T-helper 2 cell (primary cell): ENCODE measurements around the gene ZNF423.

Source experiments
- DNase-seq, 5 experiments: peaks; one replicate each; pipeline versions ENCODE4 v3.0.0 to v3.0.0-alpha.2; 2012 to 2022

The ZNF423 gene

DNA sequence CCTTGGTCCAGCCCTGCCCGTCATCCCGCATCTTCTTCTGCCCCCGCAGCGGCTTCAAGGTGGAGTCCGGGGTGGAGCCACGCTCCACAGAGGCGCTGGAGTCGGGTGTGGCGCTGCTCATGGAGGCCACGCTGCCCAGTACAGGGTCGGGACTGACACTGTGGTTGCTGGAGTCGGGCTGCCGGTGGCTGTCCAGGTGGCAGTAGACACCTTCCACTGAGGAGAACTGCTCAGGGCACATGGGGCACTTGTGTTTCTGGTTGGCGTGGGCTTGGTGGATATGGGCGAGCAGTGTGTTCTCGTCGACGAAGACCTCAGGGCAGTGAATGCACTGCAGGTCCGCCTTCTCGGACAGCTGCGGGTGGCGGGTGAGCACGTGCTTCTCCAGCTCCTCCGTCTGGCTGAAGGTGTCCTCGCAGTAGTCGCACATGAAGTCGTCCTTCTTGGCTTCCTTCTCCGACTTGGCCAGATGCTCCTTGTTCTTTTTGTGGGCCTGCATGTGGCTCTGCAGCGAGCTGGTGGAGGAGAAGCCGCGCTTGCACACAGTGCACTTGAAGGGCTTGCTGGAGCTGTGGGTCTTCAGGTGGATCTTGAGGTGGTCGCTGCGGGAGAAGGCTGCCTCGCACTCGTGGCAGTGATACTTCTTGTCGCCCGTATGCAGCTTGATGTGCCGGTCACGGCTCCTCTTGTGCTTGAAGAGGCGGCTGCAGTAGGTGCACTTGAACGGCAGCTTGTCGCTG lies 217.8 kb downstream of the ZNF423 start:
- DNase-seq: no peak

DNA sequence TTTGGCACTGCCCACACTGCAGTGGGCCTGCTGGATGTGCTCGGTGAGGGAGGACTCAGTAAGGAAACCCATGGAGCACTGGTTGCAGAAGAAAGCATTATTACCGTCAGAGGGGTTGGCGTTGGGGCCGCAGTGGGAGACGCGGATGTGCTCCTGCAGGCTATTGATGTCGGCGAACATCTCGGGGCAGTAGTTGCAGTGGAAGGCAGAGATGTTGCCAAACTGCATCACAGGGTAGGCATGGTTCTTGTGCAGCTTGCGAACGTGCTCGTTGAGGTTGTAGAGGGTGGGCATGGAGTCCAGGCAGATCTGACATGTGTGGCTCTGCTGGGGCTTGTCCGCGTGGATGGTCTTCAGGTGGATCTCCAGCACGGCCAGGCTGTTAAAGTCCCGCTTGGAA lies 218.4 kb downstream of the ZNF423 start:
- DNase-seq: no peak

DNA sequence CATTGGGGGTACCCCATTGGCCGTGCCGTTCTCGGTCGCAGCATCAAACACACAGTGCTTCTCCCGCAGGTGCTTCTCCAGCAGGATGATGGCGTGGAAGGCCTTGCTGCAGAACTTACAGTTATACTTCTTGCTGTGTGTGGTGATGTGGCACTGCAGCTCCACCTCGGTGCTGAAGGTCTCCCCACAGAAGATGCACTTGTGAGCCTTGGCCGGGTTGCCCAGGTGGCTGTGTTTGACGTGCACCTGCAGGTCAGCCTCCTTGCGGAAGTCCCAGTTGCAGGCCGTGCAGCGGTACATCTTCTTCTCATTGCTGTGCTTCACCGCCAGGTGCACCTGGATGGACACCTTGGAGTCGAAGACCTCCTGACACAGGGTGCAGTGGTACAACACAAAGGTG lies 219.3 kb downstream of the ZNF423 start:
- DNase-seq: no peak

DNA sequence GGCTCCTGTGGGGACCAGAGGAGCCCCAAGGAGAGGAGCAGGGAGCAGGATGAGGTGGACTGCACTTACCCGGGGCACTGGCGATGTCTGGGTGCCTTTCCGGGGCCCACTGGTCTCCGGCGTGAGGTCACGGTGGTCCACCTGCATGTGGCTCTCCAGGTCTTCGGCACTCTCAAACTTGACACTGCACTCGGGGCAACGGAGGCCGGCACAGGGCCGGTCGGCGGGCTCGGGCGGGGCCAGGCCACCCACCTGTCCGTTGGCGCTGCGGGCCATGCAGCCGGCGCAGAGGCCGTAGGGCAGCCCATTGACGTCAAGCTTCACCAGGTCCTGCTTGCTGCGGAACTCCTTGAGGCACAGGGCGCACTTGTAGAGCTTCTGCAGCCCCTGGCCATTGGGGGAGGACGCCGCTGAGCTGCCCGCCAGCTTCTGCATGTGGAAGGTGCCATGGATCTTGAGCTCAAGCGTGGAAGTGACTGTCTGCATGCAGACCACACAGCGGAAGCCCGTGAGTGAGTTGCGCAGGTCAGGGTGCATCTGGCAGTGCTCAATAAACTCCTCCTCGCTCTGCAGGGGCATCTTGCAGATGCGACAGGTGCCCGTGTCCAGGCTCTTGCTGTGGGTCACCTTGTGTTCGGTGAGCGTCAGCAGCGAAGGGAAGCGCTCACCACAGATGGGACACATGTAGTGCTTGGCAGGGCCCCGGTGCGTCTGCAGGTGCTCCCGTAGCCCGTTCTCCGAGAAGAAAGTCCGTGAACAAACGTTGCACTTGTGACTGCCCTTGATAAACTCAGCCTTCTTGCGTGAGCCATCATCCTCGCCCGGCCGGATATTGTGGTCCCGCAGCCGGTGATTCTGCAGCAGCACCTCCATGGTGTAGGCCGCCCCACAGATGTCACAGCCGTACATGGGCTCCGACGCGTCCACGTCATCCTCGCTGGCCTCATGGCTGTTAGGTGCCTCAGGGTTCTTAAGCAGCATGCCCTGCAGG lies 220.0 kb downstream of the ZNF423 start:
- DNase-seq: no peak

DNA sequence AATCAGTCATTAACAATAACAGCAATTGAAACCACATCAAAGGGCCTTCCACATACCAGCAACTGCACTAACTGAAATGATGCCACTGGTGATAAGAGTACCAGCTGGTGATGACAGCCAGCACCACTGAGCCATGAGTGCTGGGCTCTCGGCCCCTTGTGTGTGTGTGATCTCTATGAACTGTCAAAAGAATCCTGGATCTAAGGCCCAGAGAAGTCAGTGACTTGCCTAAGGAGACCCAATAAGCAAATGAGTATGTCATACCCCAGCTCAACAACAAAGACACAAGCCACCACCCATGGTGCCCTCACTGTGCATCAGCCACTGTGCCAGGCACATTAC lies 220.9 kb downstream of the ZNF423 start:
- peak in 1 of 5 experiments; percentile 14 for DNase-seq

DNA sequence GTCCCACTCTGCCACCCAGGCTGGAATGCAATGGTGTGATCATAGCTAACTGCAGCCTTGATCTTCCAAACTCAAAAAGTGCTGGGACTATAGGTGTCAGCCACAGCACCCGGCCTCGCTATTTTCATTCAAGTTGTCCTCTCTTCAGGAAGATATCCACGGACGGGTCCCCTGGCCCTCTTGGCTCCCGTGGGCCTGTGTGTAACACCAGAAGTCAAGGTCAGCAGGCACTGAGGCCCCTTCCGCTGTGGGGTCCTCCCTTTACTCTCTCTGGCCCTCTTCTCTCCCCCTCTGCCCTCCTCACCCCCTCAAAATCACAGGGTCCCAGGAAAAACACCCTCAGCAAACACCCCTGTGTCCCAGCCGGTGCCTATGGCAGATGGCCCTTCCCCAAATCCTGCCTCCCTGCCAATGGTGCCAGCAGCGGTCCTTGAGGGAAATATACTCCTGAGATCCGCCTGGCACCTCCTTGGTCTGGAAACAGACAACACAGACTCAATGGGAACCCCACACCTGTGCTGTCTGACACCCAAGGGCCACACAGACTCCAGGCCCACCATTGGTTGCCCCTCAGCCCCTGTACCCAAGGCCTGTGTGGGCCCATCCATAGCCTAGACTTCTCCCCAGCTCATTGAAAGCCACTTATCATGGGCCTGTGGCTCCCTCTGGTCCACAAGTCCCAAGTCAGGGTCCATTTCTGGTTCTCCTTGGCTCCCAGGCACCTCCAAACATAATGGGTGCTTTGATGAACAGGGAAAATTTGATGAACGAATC lies 221.5 kb downstream of the ZNF423 start:
- no peak for DNase-seq

DNA sequence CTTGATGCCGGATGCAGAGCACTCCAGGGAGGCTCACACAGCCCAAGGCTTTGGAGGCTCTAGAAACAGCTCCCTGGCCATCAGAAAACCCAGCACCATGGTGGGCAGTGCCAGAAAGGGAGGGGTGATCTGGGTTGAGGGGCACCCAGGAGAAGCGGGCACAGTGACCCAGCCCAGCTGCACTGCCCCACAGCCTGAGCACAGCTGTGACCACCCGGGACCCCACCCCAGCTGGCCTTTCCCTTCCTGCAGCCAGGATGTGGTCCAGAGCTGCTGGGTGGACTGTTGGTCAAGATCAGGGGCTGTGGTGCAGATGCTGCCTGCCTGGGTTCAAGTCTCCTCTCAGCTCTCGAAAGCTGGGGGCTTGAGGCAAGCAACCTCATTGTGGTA lies 223.1 kb downstream of the ZNF423 start:
- DNase-seq: no peak

DNA sequence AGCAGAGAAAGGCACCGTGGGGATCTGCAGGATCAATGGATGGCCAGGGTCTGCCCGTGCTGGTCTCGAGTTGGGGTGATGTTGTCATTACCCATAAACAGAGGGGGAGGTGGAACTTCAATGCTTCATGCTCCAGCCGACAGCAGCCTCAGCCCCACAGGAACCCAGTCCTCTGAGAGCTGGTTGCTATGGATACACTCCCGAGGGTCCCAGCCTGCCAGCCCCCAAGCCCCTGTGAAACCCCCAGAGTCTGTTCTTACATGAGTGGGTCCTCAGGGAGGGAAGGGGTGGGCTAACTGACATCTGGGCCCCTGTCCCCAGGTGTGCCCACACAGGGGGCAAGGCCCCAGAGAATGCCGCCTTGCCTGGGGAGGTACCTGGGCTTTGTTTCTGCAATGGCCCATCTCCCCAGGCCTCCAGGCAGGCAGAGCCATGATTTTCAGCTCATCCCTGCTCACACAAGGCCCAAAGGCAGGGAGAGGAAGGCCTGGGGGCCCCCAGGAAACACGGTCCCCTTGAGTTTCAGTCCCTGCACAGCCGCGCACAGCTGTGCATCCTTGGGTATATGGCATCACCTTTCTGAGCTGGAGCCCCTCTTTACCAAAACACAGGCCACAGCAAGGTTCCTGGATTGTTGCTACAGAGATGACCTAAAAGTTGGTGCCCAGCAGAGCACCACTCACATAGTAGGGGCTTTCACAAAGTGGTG lies 223.7 kb downstream of the ZNF423 start:
- DNase-seq: no peak

DNA sequence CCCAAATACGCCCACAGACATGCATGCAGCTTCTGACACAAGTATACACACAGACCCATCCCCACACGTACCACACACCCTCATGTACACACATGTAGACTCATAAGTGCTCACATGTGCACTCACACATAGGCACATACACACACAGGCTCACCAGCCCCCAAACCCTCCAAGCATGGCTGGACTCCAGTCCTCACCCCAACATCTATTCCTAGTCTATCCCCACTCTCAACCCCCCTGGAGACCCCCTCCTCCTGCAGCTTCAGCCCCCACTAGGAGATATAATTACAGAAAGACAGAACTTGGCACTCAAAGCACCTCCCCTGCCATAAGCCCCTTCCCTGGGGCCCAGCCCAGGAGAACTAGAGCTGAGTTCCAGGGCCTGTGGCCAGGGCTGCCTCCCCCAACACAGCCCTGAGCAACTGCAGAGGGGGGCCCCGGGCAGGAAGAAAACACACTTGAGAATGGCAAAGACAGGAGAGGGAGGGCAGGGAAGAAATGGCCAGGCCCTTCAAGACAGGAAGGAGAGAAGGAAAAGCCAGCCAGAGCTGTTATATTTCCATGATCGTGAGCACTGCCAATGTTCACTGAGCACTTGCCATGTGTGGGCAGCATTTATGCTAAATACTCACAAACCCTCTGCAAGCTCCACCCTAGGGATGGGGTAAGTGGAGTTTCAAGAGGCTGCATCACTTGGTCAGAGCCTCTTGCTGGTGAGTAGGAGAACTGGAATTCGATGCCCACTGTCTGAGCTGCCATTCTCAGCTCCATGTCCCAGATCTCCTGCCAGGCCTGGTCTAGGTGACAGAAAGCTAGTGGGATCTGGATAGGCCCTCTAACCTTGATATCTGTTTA lies 224.5 kb downstream of the ZNF423 start:
- DNase-seq: no peak

DNA sequence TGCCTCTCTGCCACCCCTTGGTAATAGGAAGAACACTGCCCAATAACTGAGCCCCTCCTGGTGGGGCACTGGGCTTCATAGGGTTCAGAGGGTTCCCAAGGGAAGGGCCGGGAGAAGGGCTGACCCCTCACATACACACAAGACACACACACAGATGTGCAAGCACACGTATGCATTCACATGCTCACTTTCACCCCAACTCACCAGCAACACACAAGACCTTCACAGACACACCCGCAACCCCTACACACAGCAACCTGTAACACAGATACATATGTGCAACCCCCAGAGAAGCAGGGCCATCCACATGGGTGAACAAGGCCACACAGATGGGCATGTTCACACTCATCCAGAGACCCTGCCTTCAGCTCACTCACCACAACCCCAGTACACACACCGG lies 225.1 kb downstream of the ZNF423 start:
- DNase-seq: no peak

DNA sequence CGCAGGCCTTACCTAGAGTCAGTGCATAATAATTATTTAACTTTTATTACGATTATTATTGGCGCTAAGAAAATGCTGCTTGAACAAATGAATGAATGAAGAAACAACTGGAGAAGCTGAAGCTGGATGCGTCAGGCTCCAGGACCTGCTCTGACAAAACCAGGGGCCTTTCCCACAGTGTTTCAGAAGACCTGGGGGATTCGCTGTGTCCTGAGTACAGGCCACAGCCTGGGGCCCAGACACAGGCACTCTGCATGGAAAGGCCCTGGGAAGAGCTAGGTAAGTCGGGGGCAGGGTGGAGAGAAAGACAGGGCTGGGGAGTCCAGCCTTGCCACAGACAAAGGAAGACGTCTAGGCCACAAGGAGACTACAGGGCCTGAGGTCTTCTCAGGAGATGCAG lies 226.1 kb downstream of the ZNF423 start:
- no peak for DNase-seq

DNA sequence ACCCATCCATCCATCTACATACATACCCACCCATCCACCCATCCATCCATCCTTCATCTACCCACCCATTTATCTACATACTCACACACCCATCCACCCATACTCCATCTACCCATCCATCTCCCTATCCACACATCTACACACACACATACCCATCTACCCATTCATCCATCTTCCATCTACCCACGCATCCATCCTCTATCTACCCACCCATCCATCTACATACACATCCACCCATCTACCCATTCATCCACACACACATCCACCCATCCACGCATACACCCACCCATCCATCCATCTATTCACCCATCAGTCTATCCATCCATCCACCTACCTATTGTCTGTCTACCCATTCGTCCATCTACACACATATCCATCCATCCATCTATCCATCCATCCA lies 227.8 kb downstream of the ZNF423 start:
- DNase-seq: no peak

DNA sequence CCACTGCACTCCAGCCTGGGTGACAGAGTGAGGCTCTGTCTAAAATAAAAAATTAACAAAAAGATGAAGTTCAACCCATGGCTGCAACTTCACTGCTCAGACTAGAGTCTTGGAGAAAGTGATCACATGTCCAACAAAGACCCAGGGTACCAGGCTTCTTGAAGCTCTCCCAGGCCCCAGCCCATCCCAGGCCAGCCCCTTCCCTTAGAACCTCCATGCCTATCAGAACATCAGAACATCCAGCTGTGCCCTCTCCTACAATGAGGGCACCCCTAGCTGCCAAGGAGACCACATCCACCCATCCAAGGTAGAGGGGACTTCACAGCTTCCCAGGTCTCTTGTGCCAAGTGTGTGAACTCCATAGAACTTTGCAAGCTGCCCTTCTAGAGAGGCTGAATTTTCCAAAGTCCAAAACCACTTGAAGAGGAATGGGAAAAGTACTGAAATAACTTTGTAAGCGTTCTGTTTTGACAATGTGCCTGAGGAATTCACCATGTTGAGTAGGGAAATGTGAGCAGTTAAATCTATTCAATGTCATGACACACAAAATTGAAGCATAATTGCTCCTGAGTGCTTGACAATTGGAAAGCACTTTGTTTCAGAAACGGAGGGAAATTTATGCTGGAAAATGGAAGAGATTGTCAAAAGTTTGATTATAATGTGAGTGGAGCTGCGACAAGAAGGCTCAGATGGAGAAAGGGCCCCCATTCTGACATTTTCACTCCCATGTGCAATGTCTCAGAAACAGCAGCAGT lies 230.4 kb downstream of the ZNF423 start:
- DNase-seq: no peak

DNA sequence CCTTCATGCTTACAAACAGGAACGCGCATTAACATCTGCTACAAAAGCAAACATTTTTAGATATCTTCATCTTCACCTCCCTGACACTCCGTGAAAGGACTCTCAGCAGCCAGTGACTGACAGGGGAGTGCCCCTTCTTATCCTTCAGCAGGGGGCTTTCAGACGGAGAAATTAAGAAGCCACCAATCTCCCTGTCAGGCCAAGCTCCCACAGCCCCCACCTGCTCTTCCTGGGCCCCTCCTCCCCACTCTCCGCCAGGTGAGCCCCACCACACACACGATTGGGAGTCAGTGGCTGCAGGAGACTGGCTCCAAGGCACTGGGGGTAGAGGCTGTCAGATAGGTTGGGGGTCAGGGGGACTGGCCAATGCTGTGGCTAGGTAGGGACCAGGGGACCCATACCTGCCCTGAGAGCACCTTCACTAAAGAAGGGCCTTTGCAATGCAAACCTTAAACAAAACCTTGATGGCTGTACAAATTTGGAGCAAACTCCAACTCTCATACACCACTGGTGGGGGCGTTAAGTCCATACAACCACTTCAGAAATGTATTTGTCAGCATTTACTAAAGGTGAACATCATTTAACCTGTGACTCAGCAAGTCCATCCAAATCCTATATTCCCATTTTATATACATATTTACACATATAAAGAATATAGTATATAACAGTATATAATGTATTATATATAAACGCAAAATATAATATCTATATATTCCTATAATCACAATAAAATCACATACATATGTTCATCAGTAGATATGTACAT lies 232.2 kb downstream of the ZNF423 start:
- DNase-seq: no peak

DNA sequence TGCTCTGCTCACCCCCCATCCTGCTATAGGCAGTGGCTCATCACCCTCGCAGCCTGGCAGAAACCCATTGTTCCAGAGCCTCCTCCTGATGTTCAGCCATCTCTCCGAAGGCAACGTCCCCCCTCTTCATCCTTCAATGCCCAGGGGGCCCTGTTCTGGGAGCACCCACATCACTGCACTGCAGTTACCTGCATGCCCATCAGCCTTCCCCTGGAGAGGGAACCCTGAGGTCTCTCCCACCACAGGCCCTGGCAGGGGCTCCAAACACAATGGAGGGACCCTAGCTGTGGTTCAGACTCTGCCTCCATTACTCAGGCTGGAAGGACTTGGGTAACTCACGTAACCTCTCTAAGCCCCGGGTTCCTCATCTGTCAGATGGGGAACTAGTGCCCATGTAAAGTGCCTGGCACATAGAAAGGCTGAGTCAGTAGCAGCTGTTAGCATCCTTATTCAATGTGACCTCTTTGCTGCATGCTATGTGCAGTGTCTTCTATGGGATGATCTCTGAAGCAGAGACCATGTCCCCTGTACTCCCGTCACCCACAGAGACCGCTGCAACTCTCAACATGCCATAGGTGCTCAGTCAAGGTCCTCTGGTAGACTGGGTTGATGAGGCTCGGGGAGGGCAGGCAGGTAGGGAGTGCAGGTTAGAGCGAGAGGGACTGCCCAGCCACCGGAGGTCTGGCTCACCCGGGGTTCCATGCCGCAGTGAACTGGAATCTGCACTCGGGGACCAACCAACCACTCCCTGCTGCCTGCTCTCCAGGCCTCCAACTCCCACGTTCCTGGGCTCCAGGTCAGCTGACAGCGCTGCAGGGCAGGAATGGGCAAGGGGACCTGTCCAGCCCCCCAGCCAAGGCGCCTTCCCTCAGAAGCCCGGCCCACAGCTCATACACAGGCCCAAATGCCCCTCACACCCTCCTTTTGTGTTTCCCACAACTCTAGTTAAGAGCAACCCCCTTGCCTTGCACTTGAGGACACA lies 233.2 kb downstream of the ZNF423 start:
- no peak for DNase-seq

DNA sequence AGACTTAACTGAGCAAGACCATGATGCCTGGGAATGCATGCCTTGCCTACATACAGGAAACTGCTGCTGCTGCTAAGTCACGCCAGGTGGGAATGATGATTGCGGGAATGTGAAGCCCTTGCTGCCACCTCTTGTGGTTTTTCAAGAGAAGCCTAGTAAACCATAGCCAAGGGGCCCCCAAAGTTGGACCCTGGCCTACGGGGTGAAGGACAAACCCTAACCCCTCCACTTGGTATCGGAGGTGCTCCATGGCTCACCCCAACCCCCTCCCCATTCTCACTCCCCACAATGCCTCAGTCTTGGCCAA lies 233.9 kb downstream of the ZNF423 start:
- no peak for DNase-seq

DNA sequence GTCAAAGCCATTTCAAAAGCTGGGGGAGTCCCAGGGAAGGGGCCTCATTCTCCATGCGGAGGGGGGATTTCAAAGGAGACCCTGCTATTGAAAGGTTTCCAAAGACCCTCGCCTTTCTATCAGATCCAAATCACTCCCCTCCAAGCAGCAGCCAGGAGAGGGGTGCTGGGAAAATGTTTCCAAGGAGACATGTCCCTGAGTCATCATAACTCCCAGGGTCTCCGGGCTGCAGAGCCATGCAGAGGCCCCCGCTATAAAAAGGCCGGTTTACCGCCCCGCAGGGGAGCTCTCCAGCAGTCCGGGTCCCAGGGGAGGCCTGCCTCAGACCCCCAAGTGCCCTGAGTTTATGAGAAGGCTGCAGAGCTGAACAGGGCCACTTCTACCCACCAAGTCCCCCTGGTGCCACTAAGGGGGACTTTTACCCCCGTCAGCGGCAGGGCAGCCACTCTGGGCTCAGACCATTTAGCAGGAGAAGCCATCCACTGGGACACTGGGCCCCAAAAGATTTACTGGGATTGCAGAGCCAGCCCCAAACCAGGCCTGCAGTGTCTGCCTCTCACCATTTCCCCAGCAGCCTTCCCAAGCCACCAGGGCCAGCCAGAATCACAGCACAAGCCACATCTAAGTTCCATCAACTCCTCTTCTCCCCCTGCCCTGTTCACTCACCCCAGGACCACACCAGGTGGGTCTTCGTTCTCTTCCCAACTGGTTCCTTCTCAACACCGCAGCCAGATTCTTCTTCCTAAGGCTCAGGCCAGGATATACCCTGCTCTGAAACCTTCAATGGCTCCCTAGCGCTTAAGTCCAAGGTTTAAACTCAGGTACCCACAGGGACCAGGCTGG lies 234.4 kb downstream of the ZNF423 start:
- DNase-seq: no peak

DNA sequence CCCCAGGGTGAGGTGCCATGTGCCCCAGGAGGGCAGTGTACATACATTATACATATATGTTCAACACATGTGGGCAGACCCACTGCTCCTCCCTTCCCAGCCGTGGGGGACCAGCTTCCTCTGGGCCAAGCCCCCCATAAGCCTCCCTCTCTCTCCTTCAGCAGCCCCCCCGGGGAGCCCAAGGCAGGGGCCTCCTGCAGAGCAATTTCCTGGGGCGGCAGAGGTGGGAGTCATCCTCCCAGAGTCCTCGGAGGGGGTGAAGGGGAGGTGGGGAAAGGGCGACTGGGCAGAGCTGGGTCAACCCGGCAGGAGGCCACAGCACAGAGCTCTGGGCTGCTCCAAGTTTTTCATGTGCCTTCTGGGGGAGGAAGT lies 235.1 kb downstream of the ZNF423 start:
- DNase-seq: no peak
